HG03460 (cell line): ENCODE measurements around the gene ADAMTS2.
"Not testable (repeated sequence)": the region's sequence is repeated elsewhere in the genome, so short reads cannot be mapped to it uniquely, and the experiment has no call there.

Source experiments
- ATAC-seq: cut with Tn5 transposase; IDR thresholded peaks from one replicate; pipeline ENCODE4 v1.9.1; 2021; ENCODE audit not compliant: unreplicated experiment

Gene ADAMTS2

DNA sequence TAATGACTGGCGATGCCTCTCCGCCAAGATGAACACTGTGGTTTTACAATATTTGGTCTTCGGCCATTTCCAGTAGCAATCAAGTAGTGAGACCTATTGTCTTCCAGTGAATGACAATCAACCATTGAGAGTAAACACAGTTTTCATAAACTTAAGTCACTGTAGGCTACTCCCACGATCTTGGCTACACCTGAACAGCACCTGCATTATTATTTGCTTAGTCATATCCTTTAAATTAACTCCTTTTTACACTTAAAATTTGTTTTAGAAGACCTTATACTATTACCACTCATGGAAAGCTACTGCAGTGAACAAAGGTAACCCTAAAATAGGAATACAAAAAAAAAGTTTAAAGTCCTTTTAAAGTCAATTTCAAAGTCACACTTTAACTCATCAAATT, 226.9 kb downstream of the ADAMTS2 start:
- ATAC-seq = no peak

DNA sequence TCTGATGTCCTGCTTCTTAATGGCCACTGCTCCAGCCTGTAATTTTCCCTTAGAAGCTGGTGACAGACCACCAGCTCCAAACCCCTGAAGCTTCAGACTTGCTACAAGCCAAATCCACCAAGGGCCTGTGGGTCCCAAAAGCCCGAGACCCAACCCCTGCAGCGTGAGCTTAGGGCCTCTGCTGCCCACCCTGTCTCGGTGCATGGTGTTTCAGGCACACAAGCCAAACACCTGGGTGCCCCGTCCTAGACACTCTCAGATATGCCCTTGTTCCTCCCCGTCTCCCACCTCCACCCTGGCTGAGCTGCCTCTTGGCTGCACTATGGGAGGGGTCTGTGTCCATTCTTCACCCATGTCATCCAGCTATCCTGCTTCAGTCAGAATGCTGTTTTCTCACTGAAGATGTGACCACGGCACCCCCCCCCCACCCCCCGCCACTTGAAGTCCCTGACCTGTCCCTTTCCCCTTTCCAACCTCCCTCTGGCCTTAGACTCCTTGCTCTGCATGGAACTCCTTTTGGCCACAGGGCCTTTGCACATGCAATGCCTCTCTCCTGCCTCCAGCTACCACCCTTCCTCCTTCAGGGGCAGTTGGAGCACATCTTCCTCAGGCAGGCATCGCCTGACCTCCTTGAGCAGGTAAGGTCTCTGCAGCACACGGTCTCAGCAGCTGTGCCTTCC, 229.3 kb downstream of the ADAMTS2 start:
- ATAC-seq = no peak

DNA sequence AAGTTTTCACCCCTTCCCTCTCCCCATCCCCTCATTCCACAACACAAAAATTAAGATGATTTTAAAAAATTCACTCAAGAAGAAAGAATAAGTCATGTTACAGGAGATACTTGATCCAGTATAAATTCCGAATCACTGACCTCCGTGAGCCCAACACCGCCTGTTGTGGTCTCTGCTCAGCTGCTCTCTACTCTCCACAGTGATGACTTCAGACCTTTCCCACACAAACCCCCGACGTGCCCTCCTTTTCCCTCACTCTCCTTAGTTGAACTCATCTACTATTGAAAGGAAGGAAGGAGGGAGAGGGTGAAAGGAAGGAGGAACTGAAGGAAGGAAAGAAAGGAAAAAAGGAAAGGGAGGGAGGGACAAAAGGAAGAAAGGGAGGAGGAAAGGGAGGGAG, 230.0 kb downstream of the ADAMTS2 start:
- no peak for ATAC-seq

DNA sequence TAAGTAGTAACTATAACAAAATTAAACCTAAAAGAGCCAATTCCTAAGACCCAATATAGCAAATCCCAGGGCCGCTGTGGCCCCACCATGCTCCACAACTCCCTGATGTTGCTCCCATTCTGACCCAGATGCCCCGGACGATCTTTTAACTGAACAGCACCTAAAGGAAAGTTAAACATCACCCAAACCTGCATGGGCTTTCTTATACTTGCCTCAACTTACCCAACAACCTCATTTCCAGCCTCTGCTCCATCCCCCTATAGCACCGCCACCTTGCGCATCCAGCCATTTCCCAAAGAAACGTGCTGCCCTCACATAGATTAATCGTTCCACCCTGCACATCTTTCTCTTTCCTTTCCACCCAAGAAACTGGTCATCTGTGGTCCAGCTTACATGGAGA, 230.5 kb downstream of the ADAMTS2 start:
- ATAC-seq = no peak

DNA sequence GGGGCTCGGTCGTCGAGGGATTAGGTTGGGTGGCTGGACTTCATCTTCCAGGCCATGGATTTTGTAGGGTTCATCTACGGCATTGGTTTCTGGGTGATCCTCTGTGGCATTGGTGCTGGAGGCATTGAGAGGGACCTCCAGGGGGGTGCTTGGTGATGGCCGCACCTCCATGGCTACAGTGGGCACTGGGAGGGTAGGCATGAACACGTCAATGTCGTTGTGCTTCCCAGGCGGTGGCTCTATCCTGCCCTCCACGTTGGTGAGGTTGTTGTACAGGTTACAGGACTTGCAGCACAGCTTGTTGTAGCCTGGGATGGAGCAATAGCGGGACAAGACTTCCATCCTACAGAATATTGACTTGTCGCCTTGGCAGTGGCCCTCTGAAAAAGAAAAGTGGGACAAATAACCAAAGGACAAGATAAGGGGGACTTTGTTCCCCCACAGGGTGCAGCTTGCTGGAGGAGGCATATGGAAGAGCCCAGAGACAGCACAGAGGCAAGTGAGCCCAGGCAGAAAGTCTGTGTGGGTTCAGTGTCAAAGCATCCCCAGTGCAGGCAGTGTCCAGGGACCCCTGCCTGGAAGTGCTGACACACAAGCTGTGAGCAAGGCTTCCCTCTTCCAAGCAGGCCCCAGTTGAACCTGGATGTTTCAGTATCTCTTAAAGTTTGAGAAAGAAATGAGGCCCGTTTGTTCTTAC, 231.2 kb downstream of the ADAMTS2 start:
- ATAC-seq = no peak

DNA sequence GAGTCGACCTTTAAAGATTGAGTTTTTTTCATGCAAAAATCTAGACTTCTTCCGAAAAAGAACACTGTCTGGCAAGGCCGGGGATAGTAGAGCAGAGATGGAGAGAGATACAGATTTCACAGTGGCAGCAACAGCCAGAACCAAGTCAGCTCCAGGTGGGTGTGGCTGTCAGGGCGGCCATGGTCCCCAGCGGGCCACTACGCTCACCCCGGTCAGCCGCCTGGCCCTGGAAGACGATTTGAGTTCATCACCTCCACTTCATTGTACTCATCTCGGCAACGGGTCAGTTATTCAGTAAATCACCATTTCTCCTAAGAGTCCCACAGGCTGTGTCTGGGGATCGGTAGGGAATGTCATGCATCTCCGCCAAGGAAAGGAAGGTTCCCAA, 232.1 kb downstream of the ADAMTS2 start:
- ATAC-seq = no peak

DNA sequence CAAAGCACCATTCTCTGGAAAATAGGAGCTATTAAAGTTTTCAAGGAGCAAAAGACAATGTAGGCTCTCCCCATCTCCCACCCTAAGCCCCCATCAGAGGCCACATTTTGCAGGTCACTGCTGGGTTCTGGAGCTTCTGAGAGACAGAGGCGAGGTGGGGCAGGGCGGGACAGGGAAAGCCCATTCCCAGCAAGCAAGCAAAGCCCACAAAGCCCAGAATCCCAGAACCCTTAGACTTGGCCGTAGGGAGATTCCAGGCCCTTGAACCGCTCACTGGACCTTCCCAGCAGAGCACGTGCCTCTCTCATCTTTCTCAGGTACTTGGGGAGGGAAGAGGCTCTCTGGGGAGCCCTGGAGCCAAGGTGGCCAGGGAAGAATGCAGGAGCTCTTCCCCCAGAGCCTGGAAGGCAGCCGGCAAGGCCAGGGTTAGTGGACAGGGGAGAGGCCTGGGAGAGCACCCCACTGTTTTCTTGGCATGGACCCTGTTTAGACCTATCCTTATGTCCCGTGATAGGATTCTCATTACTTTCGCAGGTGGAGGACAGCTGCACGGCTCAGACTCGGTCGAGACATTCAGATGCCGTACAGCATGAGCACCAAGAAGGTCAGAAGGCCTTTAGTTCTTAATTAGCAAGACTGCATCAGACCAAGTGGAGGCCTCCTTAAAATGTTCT, 232.7 kb downstream of the ADAMTS2 start:
- no peak for ATAC-seq

DNA sequence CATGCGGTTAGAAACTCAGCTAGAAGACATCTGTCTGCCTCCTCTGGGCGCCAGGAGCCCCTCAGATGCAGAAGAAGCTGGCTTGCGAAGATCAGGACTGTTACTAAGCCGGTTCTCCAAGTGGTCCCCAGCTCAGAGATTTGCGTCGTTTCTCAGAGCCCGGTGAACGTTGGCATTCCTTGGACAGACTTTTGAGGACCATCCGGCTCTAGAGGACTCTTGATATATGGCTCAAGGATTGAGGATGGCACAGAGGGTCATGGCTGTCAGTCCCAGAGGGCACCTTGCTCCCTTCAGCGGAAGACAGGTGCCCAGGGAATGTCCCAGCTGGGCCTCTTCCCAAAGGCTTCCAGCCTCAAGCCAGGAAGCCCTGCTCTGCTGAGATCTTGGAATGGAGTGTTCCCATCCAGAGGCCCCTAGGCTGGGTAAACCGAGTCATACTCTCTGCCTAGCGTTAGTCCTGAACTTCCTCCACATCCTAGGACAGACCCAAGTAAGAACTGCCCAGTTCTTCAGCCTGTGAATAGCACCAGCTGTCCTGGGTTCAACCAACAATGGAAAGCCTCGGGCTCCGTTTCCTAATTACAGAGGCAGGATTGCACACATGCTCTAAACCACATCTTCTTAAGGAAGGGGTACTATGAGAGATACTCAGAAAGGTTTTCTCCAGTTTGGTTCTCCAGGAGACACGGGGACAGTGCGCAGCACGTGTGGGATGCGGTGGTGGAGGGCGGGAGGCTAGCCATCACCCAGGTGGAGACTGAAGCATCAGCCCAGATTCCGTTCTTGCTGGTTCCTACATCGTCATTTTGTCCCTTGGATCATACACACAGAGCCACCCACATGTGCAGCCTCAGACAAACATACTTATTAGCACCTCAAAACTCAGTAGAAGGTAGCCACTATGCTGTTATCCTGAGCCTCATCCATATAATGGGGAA, 233.7 kb downstream of the ADAMTS2 start:
- no peak for ATAC-seq

DNA sequence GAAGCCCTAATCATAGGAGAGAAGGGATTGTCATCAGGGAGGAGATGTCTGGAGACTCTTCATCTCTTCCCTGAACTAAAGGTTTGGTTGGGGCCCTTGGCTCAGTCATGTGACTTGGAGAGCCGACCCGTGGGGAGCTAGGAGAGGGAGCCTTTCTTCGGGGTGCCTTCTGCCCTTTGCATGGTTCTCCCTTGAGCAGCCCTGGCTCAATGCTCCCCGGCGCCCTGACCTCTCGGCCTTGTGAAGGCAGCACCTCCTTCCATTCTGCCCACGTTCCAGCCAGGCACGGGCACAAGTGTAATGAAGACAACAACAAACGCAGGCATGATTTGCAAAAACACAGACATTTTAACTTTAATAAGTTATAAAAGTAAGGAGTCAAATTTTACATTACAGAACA, 234.7 kb downstream of the ADAMTS2 start:
- no peak for ATAC-seq

DNA sequence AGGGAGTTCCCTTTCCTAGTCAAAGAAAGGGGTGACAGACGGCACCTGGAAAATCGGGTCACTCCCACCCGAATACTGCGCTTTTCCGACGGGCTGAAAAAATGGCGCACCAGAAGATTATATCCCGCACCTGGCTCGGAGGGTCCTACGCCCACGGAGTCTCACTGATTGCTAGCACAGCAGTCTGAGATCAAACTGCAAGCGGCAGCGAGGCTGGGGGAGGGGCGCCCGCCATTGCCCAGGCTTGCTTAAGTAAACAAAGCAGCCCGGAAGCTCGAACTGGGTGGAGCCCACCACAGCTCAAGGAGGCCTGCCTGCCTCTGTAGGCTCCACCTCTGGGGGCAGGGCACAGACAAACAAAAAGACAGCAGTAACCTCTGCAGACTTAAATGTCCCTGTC, 244.0 kb downstream of the ADAMTS2 start:
- not testable (repeated sequence) for ATAC-seq

DNA sequence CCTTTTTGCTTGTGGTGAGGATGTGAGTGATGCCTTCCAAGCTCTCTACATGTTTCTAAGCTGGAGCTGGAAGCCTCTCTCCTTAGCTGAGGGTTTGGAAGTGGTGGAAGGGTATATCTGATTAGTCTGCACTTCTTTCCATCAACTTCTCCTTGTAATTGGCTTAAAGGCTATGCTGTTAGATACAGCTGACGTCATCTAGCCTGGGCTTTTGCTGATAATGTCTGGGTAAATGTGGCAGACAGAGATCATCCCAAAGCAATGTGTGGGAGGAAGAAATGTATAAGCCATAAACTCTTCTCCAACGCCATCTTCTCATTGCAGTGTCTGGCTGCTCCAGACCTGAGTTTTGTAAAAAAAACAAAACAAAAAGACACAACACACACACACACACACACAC, 255.8 kb downstream of the ADAMTS2 start:
- no peak for ATAC-seq

DNA sequence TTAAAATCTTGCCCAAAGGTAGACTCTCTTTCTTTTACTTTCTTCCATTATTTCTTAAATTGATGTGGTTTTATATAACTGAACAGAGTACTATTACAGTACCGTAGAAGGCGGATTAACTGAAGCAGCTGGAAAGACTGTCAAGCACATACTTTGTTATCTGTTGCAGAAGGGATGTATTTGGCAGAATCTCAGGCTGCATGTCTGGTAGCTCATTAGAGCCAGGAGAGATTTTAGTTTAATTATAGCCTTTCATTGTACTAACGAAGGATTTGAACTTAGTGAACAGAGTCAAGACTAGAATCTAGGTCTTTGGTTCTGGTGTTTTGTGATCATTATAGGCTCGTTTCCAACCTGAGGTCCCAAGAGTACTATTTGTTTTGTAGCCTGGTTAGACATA, 264.5 kb downstream of the ADAMTS2 start:
- no peak for ATAC-seq

DNA sequence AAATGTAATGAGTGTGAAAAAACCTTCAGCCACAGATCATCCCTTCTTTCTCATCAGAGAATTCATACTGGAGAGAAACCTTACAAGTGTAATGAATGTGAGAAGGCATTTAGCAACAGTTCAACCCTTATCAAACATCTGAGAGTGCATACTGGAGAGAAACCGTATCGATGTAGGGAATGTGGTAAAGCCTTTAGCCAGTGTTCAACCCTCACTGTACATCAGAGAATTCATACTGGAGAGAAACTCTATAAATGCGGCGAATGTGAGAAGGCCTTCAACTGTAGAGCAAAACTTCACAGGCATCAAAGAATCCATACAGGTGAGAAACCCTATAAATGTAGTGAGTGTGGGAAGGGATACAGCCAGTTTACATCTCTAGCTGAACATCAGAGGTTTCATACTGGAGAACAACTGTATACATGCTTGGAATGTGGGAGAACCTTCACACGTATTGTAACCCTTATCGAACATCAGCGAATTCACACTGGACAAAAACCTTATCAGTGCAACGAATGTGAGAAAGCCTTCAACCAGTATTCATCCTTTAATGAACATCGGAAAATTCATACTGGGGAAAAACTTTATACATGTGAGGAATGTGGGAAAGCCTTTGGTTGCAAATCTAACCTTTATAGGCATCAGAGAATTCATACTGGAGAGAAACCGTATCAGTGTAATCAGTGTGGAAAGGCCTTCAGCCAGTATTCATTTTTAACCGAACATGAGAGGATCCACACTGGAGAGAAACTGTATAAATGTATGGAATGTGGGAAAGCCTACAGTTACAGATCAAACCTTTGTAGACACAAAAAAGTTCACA, 265.9 kb downstream of the ADAMTS2 start:
- no peak for ATAC-seq

DNA sequence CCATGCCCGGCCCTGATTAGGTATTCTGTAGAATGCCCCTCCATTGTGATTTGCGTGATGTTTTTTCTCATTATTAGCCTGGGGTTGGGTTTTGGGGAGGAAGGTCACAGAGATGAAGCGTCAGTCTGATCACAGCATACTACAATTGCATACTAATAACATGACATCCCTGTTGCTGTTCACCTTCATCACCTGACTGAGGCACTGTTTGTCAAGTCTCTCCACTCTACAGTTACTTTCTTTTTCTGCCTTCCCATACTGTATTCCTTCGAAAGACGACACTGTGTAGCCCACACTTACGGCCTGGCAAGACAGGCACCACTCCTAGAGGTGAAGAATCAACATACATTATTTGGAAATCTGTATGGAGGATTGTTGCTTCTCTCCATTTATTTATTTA, 279.6 kb downstream of the ADAMTS2 start:
- no peak for ATAC-seq

DNA sequence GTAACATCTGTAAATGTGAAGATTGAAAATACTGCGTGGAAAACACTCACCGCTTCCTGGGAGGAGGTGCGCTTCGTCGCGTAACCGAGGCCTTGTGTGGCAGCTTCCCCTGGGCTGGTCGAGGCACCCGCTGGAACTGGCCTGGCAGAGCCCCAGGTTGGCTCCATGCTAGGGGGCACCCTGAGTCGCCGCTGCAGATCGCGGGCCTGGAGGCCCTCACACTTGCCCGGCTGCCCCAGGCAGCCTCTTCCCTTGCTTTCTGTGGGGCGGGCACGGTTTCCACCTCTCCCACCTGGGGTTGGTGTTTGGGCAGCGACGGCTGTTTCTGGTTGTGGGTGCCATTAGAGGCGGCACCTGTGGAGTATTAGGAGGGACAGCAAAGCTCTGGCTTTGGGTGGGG, 284.2 kb downstream of the ADAMTS2 start:
- ATAC-seq = no peak
